Trophoblast cell (in vitro differentiated cells and primary cell): Measurements from ENCODE around the gene PSMG3.

Experiments used
- DNase-seq, 2 donors: peaks; one replicate each; pipeline ENCODE4 v3.0.0-alpha.2; 2016
- H2AFZ ChIP-seq: 2 replicates; pipeline ENCODE4 v1.6.1; 2013; ENCODE audit warnings: low read length, moderate library complexity, mild to moderate bottlenecking; ENCODE audit not compliant: insufficient read depth, poor library complexity
- H2AK5ac ChIP-seq: 2 replicates; pipeline ENCODE4 v1.6.1; 2013; ENCODE audit warnings: mild to moderate bottlenecking, low read length
- H2BK120ac ChIP-seq: 2 replicates; pipeline ENCODE4 v1.6.1; 2013; ENCODE audit warnings: low read length, mild to moderate bottlenecking, moderate library complexity; ENCODE audit not compliant: insufficient read depth, poor library complexity
- H2BK12ac ChIP-seq: 2 replicates; pipeline ENCODE4 v1.6.1; 2013; ENCODE audit warnings: mild to moderate bottlenecking, low read length, moderate library complexity
- H2BK5ac ChIP-seq: 2 replicates; pipeline ENCODE4 v1.6.1; 2013; ENCODE audit warnings: low read length, low read depth, moderate library complexity, mild to moderate bottlenecking; ENCODE audit not compliant: poor library complexity
- H3K14ac ChIP-seq: 2 replicates; pipeline ENCODE4 v1.6.1; 2013; ENCODE audit warnings: mild to moderate bottlenecking, low read length
- H3K18ac ChIP-seq: 2 replicates; pipeline ENCODE4 v1.6.1; 2013; ENCODE audit warnings: mild to moderate bottlenecking, low read length
- H3K23ac ChIP-seq: 2 replicates; pipeline ENCODE4 v1.6.1; 2013; ENCODE audit warnings: low read length
- H3K27ac ChIP-seq: 2 replicates; pipeline ENCODE4 v1.5.1; 2013; ENCODE audit warnings: low read depth, mild to moderate bottlenecking, inconsistent platforms, low read length, moderate library complexity
- H3K27me3 ChIP-seq: 2 replicates; pipeline ENCODE4 v1.6.1; 2013; ENCODE audit warnings: inconsistent platforms, mild to moderate bottlenecking, low read length, moderate library complexity; ENCODE audit not compliant: insufficient read depth
- H3K36me3 ChIP-seq, 2 experiments: 1 replicate in 1 of 2; 2 replicates in 1 of 2; pipeline ENCODE4 v1.6.1; 2013; ENCODE audit warnings: low read length in 2 of 2, mild to moderate bottlenecking in 2 of 2, moderate library complexity in 1 of 2; ENCODE audit not compliant: insufficient read depth in 2 of 2, control insufficient read depth in 1 of 2
- H3K4ac ChIP-seq: 2 replicates; pipeline ENCODE4 v1.6.1; 2013; ENCODE audit warnings: low read depth, mild to moderate bottlenecking, low read length, moderate library complexity
- H3K4me1 ChIP-seq, 2 experiments: 1 replicate in 1 of 2; 2 replicates in 1 of 2; pipeline ENCODE4 v1.6.1; 2013; ENCODE audit warnings: low read length in 2 of 2, mild to moderate bottlenecking in 2 of 2, moderate library complexity in 1 of 2; ENCODE audit not compliant: insufficient read depth in 2 of 2, control insufficient read depth in 1 of 2
- H3K4me2 ChIP-seq: 2 replicates; pipeline ENCODE4 v1.6.1; 2013; ENCODE audit warnings: inconsistent platforms, mild to moderate bottlenecking, low read length, moderate library complexity
- H3K4me3 ChIP-seq: 2 replicates; pipeline ENCODE4 v1.5.1; 2013; ENCODE audit warnings: mild to moderate bottlenecking, low read depth, low read length, inconsistent platforms
- H3K79me1 ChIP-seq: one replicate; pipeline ENCODE4 v1.6.1; 2013; ENCODE audit warnings: low read length
- H3K79me2 ChIP-seq: 2 replicates; pipeline ENCODE4 v1.6.1; 2013; ENCODE audit warnings: low read length, mild to moderate bottlenecking; ENCODE audit not compliant: control insufficient read depth, insufficient read depth, poor library complexity
- H3K9ac ChIP-seq: 2 replicates; pipeline ENCODE4 v1.6.1; 2013; ENCODE audit warnings: mild to moderate bottlenecking, low read length
- H3K9me3 ChIP-seq: 2 replicates; pipeline ENCODE4 v1.6.1; 2013; ENCODE audit warnings: low read depth, mild to moderate bottlenecking, control low read depth, inconsistent platforms, low read length; ENCODE audit not compliant: insufficient read depth
- H4K12ac ChIP-seq: 2 replicates; pipeline ENCODE4 v1.6.1; 2013; ENCODE audit warnings: low read depth, mild to moderate bottlenecking, low read length, moderate library complexity
- H4K8ac ChIP-seq: 2 replicates; pipeline ENCODE4 v1.6.1; 2013; ENCODE audit warnings: low read depth, mild to moderate bottlenecking, low read length, moderate library complexity
- H4K91ac ChIP-seq: one replicate; pipeline ENCODE4 v1.6.1; 2013; ENCODE audit warnings: low read depth, mild to moderate bottlenecking, low read length, moderate library complexity
- WGBS: extraction: QIAGEN DNeasy Blood & Tissue Kit; methylation state at CpG from one replicate; pipeline ENCODE4 v1.1.7; 2013; ENCODE audit warnings: missing lambda C conversion rate; ENCODE audit not compliant: insufficient read length, insufficient coverage; ENCODE audit errors: extremely low coverage; 5-methylcytosine and 5-hydroxymethylcytosine counted together

Gene PSMG3

DNA sequence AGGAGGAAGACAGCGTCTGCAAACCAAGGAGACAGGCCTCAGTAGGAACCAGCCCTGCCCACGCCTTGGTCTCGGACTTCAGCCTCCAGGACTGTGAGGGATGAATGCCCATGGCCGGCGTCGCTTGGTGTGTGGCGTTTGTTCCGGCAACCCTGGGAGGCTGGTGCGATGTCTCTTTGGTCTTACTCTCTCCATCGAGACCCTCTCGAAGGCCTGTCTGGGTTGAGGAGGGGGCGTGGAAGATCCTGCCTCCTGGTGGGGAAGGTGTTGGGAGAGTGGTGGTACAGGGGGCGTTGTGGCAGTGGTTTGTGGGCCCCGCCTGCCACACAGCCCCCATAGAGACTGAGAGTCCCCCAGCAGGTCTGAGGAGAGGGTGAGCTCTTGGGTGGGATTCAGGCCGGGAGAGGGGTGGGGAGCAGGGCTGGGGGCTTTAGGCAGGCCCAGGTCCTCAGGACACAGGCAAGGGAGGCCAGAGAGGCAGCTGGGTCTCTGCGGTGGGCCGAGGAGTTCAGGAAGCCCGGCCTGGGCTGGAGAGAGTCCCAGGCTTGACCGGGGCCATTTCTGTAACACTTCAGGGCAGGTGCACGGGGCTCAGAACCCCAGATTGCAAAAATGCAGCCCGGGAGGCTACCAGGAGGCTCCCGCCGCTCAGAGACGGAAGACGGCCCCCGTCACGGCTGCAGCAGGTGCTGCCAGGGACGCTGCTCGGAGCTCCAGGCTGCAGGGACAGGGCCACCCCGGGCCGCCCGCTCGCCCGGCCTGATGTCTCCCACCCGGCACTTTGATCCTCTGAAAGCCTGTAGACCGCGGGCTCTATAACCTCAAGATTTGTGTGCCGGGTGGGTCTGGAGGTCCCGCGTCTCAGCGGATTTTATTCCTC lies 33.8 kb upstream of the PSMG3 start:
- no peak overlapping the region for H3K4me2 ChIP-seq
- no peak overlapping the region for H2BK5ac ChIP-seq
- H3K79me1 ChIP-seq: no peaks in the 10 kb centered on the region
- H4K91ac ChIP-seq: no peak overlapping the region
- no peak overlapping the region for H3K23ac ChIP-seq
- H4K12ac ChIP-seq: no peak overlapping the region
- H3K14ac ChIP-seq: no peak overlapping the region
- no peak overlapping the region for H3K4me3 ChIP-seq
- no peaks in the 10 kb centered on the region for H3K79me2 ChIP-seq
- DNase-seq: no peak
- no peak overlapping the region for H2BK120ac ChIP-seq
- no peak overlapping the region for H2AFZ ChIP-seq
- no CpG with 5 or more reads among the region's 41 CpGs for WGBS
- no peaks in the 10 kb centered on the region for H3K27me3 ChIP-seq
- H3K4ac ChIP-seq: no peak overlapping the region
- no peak overlapping the region for H3K27ac ChIP-seq
- no peaks in the 10 kb centered on the region for H3K4me1 ChIP-seq
- no peaks in the 10 kb centered on the region for H3K36me3 ChIP-seq
- no peak overlapping the region for H4K8ac ChIP-seq
- H2AK5ac ChIP-seq: no peak overlapping the region
- H2BK12ac ChIP-seq: no peak overlapping the region
- no peak overlapping the region for H3K9ac ChIP-seq
- peaks cover 1% of the 10 kb centered on the region for H3K9me3 ChIP-seq
- no peak overlapping the region for H3K18ac ChIP-seq

DNA sequence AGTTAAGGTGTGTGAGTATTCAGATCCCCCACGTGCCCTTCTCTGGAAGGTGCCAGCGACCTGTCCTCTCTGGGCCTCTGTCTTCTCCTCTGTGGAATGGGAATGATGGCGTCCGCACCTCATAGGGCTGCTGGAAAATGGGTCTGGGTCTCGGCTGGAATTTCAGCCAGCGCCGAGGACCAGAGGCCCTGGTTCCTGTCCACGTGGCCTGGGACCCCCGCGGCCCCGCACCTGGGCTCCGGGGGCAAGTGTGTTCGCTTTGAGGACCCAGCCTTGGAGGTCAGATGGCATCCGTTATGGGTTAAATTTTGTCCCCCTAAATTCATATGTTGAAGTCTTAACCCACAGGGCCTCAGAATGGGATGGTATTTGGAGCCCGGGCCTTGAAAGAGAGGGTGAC lies 32.6 kb upstream of the PSMG3 start:
- no peak overlapping the region for H2AK5ac ChIP-seq
- H3K36me3 ChIP-seq: no peaks in the 10 kb centered on the region
- H3K9ac ChIP-seq: no peak overlapping the region
- H3K79me1 ChIP-seq: no peaks in the 10 kb centered on the region
- no peak for DNase-seq
- H3K23ac ChIP-seq: no peak overlapping the region
- H3K18ac ChIP-seq: no peak overlapping the region
- no peak overlapping the region for H3K4me2 ChIP-seq
- H4K91ac ChIP-seq: no peak overlapping the region
- no peaks in the 10 kb centered on the region for H3K4me1 ChIP-seq
- no peaks in the 10 kb centered on the region for H3K79me2 ChIP-seq
- H2BK120ac ChIP-seq: no peak overlapping the region
- H2AFZ ChIP-seq: no peak overlapping the region
- H4K8ac ChIP-seq: no peak overlapping the region
- H2BK12ac ChIP-seq: no peak overlapping the region
- H2BK5ac ChIP-seq: no peak overlapping the region
- H3K14ac ChIP-seq: no peak overlapping the region
- H3K9me3 ChIP-seq: peaks cover 1% of the 10 kb centered on the region
- no CpG with 5 or more reads among the region's 15 CpGs for WGBS
- H3K27ac ChIP-seq: no peak overlapping the region
- H3K4me3 ChIP-seq: no peak overlapping the region
- no peak overlapping the region for H3K4ac ChIP-seq
- H3K27me3 ChIP-seq: no peaks in the 10 kb centered on the region
- no peak overlapping the region for H4K12ac ChIP-seq

GRCh38 chr7:1601956-1602355 lies 32.1 kb upstream of the PSMG3 start:
- no peak overlapping the region for H2BK5ac ChIP-seq
- no peak overlapping the region for H3K14ac ChIP-seq
- H3K4ac ChIP-seq: no peak overlapping the region
- no peak overlapping the region for H3K18ac ChIP-seq
- H4K91ac ChIP-seq: no peak overlapping the region
- no peaks in the 10 kb centered on the region for H3K4me1 ChIP-seq
- H3K27me3 ChIP-seq: no peaks in the 10 kb centered on the region
- H4K8ac ChIP-seq: no peak overlapping the region
- H3K4me3 ChIP-seq: no peak overlapping the region
- no peak for DNase-seq
- H3K36me3 ChIP-seq: no peaks in the 10 kb centered on the region
- no peak overlapping the region for H3K23ac ChIP-seq
- no peak overlapping the region for H2BK120ac ChIP-seq
- no peak overlapping the region for H3K4me2 ChIP-seq
- no peaks in the 10 kb centered on the region for H3K79me1 ChIP-seq
- H2BK12ac ChIP-seq: no peak overlapping the region
- H3K27ac ChIP-seq: no peak overlapping the region
- no peak overlapping the region for H3K9ac ChIP-seq
- no peak overlapping the region for H2AK5ac ChIP-seq
- no CpG with 5 or more reads among the region's 24 CpGs for WGBS
- peaks cover 1% of the 10 kb centered on the region for H3K9me3 ChIP-seq
- H4K12ac ChIP-seq: no peak overlapping the region
- H3K79me2 ChIP-seq: no peaks in the 10 kb centered on the region
- H2AFZ ChIP-seq: no peak overlapping the region

- Histone ChIP-seq H3K4me2 (no peak overlapping the region), H3K18ac (no peak overlapping the region), H4K91ac (no peak overlapping the region), H3K14ac (no peak overlapping the region), H3K4me1 (no peaks in the 10 kb centered on the region), H4K12ac (no peak overlapping the region), H3K27ac (no peak overlapping the region), H3K4ac (no peak overlapping the region), H3K36me3 (no peaks in the 10 kb centered on the region), H3K79me2 (no peaks in the 10 kb centered on the region), H2BK5ac (no peak overlapping the region), H3K4me3 (no peak overlapping the region), H3K23ac (no peak overlapping the region), H3K9me3 (peaks cover 1% of the 10 kb centered on the region), H4K8ac (no peak overlapping the region), H2BK12ac (no peak overlapping the region), H3K27me3 (no peaks in the 10 kb centered on the region), H2AK5ac (no peak overlapping the region), H3K9ac (no peak overlapping the region), H2BK120ac (no peak overlapping the region), H3K79me1 (no peaks in the 10 kb centered on the region), H2AFZ (no peak overlapping the region)
- no CpG with 5 or more reads among the region's 29 CpGs for WGBS
- DNase-seq: no peak
These were observed 30.0 kb upstream of the PSMG3 start for GRCh38 chr7:1599640-1600395.
